NOMO-1 treated with dmso at 0.1 percent for 144 hours (cell line): ENCODE measurements around the gene FAM83G.
"Not testable (repeated sequence)": the region's sequence is repeated elsewhere in the genome, so short reads cannot be mapped to it uniquely, and the experiment has no call there.

Source experiments
- DNase-seq: peaks from one replicate; lab custom pipeline; 2025; ENCODE audit not compliant: unreplicated experiment; lab: John Stamatoyannopoulos, UW

FAM83G gene

GRCh38 chr17:19024101-19025078, 19.8 kb upstream of the FAM83G start:
- no peak for DNase-seq

DNA sequence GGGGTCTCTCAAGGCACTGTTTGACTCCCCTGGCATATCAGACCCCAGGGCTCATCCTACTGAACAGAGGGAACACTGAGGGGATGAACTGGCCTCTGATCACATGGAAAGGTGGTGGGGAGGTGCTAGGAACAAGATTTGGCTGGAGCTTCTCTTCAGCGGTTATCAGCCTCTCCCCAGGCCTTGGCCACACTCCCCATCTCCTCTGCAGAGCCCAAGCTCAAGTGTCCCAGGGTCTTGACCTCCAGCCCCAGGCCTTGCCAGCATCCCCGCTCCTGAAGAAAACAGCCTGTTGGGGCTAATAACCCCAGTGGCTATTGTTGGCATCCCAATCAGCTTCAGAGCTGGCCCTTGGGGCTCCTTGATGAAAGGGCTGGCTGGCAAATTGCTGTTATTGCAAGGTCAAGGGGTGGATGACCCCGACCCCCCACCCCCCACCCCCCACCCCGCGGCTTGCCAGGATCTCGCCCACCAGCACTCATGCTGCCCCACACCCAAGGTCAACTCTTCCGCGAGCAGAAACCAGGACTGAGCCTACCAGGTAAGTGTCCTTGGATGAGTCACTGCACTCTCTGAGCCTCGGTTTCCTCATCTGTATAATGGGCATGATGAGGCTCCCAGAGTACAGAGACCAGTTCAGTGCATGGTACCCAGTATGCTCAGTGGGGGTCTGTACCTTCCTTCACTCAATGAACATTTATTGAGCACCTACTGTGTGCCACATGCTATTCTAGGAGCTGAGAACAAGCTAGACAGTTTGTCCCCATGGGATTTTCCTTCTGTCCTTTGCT, 18.8 kb upstream of the FAM83G start:
- no peak for DNase-seq

GRCh38 chr17:19022747-19023146, 18.2 kb upstream of the FAM83G start:
- DNase-seq: no peak

DNA sequence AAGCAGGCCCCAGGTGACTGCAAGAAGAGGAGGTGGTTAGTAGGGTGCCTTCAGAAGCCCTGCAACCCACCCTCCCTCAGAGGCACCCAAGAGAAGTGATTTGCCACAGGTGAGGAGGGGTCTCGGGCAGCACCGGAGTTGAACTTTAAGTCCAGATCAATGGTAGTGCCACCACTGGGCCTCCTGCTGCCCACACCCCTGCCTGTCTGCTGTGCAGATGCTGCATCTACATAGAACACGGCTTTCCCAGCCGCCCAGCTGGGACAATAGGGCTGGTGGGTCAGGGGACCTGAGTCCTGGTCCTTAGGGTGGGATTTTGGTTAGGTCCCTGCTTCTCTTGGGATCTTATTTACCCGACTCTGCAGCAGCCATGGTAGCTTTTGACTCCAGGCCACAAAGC, 17.6 kb upstream of the FAM83G start:
- DNase-seq: no peak

DNA sequence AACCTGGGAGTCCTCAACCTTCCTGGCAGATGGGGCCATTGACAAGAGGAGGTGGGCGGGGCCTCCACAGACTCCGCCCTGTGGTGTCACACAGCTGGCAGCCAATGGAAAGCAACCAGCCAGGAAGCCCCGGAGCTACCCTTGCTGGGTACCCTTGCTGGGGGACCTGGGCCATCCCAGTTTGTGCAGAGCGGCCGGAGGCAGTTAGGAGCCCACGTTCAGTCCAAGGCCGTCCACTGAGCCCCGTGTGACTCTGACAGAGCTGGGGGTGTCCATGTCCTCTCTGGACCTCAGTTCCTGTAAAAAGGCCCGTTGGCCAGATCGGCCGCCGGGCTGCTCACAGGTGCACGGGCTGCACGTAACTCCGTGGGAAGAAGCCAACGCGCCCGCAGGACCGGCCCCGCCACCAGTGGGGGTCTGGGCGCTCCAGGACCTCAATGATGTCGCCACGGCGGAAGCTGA, 17.1 kb upstream of the FAM83G start:
- DNase-seq: no peak

DNA sequence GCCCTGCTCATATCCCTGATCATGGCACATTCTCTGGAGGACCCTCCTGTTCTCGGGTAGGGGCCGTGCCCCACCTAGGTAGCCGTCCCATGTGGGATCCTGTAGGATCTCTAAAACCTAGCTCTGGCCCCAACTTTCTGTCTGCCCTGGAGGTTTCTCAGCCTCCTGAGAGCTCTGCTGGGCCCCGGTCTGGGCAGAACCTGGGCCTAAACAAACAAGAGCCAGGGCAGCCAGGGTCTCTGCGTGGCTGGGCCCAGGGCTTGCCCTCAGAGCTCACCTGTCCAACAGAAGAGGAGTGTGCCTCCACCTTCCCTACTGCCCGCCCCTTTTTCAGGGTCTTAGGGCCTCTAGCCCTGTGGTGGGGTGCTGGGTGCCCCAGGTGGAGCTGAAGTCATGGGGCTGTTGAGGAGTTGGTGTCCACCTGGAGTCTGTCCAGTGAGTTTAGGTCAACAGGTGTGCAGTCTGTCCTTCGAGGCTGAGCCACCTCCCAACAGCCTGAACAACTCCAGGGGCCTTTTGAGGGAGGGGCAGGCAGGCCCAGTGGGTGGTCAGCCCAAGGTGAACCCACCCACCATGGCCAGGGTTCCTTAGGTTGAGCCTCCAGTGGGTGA, 16.6 kb upstream of the FAM83G start:
- not testable (repeated sequence) for DNase-seq

GRCh38 chr17:19020016-19020415, 15.5 kb upstream of the FAM83G start:
- no peak for DNase-seq

DNA sequence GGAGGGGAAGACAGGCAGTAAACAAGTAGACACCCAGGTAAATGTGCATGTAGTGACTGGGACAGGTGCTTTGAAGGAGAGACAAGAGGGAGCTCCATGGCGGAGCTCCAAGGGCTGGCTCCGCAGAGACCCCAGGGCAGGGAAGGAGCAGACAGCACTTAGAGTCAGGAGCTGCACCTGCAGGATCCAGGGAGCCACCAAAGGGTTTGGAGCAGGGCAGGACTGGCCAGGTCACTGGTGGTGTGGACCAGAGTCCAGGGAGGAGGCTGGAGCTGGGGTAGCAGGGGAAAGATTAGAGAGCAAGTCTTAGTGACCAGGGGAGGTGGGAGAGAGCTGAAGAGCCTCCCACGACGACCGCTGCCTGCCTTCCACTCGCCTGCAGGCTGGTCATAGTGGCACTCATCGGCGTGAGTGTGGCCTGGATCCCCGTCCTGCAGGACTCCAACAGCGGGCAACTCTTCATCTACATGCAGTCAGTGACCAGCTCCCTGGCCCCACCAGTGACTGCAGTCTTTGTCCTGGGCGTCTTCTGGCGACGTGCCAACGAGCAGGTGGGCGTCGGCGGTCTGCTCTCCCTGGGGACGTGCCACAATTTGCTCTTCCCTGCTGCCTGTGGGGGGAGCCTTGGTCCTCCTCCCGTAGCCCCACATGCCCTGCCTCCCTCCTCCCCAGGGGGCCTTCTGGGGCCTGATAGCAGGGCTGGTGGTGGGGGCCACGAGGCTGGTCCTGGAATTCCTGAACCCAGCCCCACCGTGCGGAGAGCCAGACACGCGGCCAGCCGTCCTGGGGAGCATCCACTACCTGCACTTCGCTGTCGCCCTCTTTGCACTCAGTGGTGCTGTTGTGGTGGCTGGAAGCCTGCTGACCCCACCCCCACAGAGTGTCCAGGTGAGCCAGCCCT, 14.7 kb upstream of the FAM83G start:
- no peak for DNase-seq

DNA sequence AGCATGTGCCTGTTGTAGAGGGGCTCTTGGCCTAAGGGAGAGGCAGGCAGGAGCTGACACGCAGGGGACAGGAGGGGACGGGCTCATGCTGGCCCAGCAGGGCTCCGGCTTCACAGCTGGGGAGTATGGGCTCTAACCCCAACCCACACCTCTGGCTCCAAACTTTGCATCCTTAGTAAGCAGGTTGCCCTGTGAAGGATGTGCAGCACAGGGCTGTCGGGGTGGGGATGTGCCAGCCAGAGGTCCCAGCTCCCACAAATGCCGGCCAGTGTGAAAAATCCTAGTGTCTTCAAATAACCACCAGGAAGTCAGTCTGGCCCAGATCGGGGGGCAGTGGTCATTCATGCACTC, 14.0 kb upstream of the FAM83G start:
- no peak for DNase-seq

DNA sequence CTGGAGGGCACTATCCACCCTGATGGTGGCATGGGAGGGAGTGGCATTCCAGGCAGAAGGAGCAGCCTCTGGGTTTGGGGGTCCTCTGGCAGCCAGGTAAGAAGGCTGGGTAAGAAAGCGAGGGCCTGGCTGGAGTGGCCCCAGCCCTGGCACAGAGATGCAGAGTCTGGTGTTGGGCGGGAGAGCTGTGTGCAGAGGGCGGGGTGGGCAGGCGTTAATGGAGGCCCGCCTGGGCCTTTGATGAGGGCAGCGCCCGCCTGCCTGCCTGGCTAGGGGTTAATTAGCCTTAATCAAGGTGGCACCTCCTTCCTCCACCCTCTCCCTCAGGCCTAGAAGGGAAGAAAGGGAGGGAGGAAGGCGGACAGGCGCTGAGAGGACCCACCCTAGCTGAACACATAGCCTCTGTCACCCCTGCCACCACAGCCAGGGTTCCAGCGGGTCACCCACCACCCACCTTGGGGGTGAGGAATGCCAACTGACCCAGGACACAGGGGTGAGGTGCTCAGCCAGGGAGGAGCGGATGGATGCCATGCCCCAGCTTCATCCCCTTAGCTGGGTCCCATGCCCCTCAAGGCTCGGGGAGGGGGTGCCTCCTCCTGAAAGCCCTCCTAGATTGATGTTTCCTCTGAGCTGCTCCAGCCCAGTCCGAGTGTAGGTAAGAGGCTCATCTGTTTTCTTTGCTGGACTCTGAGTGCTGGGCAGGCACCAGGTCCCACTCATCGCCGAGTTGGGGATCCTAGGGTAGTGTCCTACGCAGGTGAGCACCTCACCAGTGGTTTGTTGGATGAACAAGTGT, 13.4 kb upstream of the FAM83G start:
- no peak for DNase-seq

DNA sequence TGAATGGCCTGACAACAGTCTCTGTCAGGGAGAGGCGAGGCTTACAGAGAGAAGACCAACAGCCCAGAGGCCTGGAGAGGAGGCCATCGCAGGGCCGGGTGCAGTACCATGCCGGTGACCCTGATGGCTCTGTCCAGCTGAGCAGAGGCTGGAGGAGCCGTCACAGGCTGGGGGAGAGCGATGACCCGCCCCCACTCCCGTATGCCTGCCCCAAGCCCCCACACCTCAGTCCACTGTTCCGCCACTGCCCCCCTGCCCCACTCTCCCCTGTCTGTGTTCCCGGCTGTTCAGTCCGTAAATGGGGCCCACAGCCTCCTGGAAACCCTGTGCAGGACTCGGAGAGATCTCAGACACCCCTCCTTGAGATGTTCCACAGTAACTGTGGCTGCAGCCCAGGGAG, 12.8 kb upstream of the FAM83G start:
- DNase-seq: no peak

DNA sequence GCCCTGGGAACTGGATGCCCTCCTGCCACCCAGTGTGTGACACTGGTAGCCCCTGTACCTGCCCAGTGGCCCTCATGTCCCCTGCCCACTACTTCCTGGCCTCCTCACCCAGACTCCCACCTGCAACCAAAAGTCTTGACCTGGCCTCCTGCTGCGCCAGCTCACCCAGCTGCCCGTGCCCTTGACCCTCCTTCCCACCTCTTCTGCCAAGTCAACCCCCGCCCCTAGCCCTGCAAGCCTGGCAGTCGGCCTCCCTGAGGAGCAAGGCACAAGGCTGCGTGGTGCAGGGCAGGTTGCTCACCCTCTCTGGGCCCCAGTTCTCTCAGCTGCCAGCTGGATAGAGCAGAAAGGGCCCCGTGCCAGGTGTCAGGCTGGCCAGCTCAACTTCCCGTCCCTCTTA, 12.3 kb upstream of the FAM83G start:
- no peak for DNase-seq

GRCh38 chr17:19016297-19016696, 11.7 kb upstream of the FAM83G start:
- no peak for DNase-seq

GRCh38 chr17:19015428-19015827, 10.9 kb upstream of the FAM83G start:
- no peak for DNase-seq

DNA sequence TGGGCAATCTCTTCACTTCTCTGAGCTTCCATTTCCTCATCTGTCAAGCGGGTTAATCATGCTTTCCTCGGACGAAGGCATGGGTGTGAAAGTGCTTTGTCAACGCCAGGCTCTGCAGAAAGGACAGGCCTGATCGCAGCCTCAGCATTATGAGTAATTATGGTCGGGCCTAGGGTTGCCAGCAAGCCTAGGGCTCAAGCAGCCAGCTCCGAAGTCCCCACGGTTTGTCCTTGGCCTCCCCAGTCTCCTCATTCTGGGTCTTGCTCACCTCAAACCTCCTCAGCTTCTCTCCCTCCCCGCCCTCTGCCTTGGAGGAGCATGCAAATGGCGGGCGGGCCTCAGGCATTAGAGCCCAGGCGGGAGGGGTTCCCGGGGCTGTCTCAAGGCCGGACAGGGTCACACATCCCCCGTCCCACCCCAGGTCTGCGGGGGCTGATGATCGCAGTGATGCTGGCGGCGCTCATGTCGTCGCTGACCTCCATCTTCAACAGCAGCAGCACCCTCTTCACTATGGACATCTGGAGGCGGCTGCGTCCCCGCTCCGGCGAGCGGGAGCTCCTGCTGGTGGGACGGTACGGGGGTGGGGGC, 10.2 kb upstream of the FAM83G start:
- no peak for DNase-seq

DNA sequence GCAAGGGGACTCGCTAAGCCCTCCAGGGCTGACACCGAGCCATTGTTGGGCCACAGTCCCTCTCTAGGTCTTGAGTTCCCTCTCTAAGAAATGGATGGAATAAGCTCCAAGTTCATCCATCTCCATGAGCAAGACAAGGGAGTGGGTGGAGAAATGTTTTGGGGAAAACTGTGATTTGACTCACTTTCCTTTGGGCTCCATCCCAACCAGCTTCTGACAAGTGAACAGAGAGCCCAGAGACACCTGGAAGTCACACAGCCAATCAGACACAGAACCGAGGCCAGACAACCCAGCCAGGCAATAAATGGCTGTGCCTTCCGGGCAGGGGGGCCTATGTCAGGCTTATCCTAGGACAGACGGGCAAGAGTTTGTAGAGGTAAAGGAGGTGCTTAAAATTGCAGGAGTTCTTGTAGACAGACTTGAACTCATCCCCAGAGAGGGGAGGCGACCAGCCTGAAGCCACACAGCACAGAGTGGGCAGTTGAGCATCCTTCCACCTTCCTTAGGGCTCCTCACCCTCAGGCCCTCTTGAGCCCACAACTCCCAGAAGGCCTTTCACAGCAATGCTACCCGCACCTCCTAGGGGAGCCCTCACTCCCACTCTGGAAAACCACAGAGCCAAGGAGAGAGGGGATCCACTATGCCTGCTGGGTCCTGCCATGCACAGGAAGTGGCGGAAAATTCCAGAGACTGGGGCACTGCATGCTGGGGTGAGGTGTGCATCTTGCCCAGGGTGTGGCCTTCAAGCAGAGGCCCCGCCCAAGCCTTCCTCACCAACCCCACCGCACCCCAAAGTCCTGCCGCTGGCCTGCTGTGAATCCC, 9.5 kb upstream of the FAM83G start:
- DNase-seq: no peak

DNA sequence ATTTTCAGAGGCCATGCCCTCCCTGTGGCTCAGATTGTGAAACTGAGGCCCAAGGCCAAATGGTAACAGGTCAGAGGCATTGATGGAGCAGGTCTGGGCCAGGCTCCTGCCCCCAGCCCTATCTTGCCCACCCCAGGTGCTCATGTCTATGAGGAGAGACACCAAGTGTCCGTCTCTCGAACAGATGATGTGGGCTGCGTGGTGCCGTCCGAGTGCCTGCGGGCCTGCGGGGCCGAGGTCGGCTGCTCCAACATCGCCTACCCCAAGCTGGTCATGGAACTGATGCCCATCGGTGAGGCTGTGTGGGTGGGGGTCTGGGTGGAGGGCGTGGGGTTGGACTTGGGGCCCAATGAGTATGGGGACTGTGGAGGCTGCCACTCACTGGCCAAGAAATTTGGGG, 8.7 kb upstream of the FAM83G start:
- DNase-seq: no peak

- no peak for DNase-seq
These were observed 7.9 kb upstream of the FAM83G start for GRCh38 chr17:19012171-19013080.
